ENCODE measurements around the gene CDH23. TPM values are rescaled to one million over a fixed set of nuclear protein-coding genes. Genes with fewer than 3 reads are reported as not detected.

CDH23 gene
- total and polyA plus RNA-seq, 10 of the 15 experiments (the other 5 are each of a cell fraction or from before 2014, with no cell fraction given), result 0.09 to 0.40 (median 0.15) TPM; not detected in 1

- no peak overlapping the region for H2AFZ ChIP-seq (ENCODE audit: control insufficient read depth, low read depth, low read length)
- no peak overlapping the region for H3K4me2 ChIP-seq (ENCODE audit: control insufficient read depth, insufficient read depth)
- CTCF ChIA-PET, result interaction anchor here (0.6 to 1.3 kb wide), 3 partner anchors 24 to 84 kb away, joined by 3 to 5 read pairs (median 3); no protein-coding TSS in a partner anchor
- intact Hi-C loops (cut with micrococcal nuclease; ENCODE audit: unreplicated experiment), result no loop called here
- DNase-seq (ENCODE audit: low read depth, low spot score), result no peak
- no peaks in the 10 kb centered on the region for H3K79me2 ChIP-seq (ENCODE audit: control insufficient read depth, insufficient read depth, low read length)
- H3K9ac ChIP-seq (ENCODE audit: control insufficient read depth, insufficient read depth, low read length), result no peak overlapping the region
- no peaks in the 10 kb centered on the region for H4K20me1 ChIP-seq (ENCODE audit: control insufficient read depth, insufficient read depth)
- no peak overlapping the region for H3K4me3 ChIP-seq
- in situ Hi-C loops (cut with MboI), result no loop called here
- H3K36me3 ChIP-seq (ENCODE audit: control insufficient read depth in 2 of 2, insufficient read depth in 2 of 2, low read length in 1 of 2), result no peaks in the 10 kb centered on the region
- no peak for FAIRE-seq
- WGBS (ENCODE audit: insufficient coverage, insufficient replicate concordance, low lambda C conversion rate, missing lambda C conversion rate), result 43% methylated on average over 8 of the region's 8 CpGs
- RAD21 ChIA-PET (ENCODE audit: unreplicated experiment), result interaction anchor here (1.1 to 1.4 kb wide), 2 partner anchors 21 to 86 kb away, joined by 3 to 5 read pairs; no protein-coding TSS in a partner anchor
- ATAC-seq, result no peak
- H3K9me3 ChIP-seq (replicated peaks; ENCODE audit: control insufficient read depth, insufficient read depth, low read length), result no peaks in the 10 kb centered on the region
- no peak overlapping the region for H3K27ac ChIP-seq (ENCODE audit: control insufficient read depth, insufficient read depth)
- peaks cover 12% of the 10 kb centered on the region for H3K4me1 ChIP-seq (ENCODE audit: control insufficient read depth, insufficient read depth, low read length)
- POLR2A ChIA-PET, result no interaction called here
- BruUV-seq (replicated peaks), result no TSS peak
- H3K27me3 ChIP-seq (replicated peaks in 1 of 2; ENCODE audit: control insufficient read depth in 2 of 2, insufficient read depth in 2 of 2, low read length in 1 of 2), result peaks cover 0 to 10% of the 10 kb centered on the region in 2 experiments
- SMC1A ChIA-PET (ENCODE audit: uncharacterized antibody, unreplicated experiment), result interaction anchor here (1.0 kb wide), 1 partner anchor 9 kb away, joined by 3 read pairs; no protein-coding TSS in a partner anchor
- TF ChIP-seq ZNF687 (IDR thresholded peaks at IDR 0.05) (no peak), BHLHE40 (IDR thresholded peaks at IDR 0.05; ENCODE audit: borderline replicate concordance in 1 of 2, low read depth in 2 of 2, low read length in 1 of 2) (no peak), ZZZ3 (IDR thresholded peaks at IDR 0.05; ENCODE audit: control insufficient read depth, insufficient read length, low read depth) (no peak), TAF1 (IDR thresholded peaks at IDR 0.05; ENCODE audit: borderline replicate concordance, low read depth, low read length) (no peak), RELB (IDR thresholded peaks at IDR 0.05; ENCODE audit: low read depth) (no peak), ZNF24 (IDR thresholded peaks at IDR 0.05) (no peak), MTA3 (IDR thresholded peaks at IDR 0.05; ENCODE audit: borderline replicate concordance, low read length) (no peak), SREBF2 (IDR thresholded peaks at IDR 0.05; ENCODE audit: low read length) (no peak), ZNF207 (IDR thresholded peaks at IDR 0.05; ENCODE audit: borderline replicate concordance) (no peak), CUX1 (IDR thresholded peaks at IDR 0.05; ENCODE audit: insufficient replicate concordance, low read depth, low read length) (no peak)
- TF ChIP-seq, protein P1, sequence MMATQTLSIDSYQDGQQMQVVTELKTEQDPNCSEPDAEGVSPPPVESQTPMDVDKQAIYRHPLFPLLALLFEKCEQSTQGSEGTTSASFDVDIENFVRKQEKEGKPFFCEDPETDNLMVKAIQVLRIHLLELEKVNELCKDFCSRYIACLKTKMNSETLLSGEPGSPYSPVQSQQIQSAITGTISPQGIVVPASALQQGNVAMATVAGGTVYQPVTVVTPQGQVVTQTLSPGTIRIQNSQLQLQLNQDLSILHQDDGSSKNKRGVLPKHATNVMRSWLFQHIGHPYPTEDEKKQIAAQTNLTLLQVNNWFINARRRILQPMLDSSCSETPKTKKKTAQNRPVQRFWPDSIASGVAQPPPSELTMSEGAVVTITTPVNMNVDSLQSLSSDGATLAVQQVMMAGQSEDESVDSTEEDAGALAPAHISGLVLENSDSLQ (IDR thresholded peaks at IDR 0.05), result no peak
Observed at GRCh38 chr10:71622616-71623015, 225.9 kb downstream of the CDH23 start.

Data from GM12878 (cell line).